GM12872 (cell line): Measurements from ENCODE around the gene LARGE1.

Source experiments
- TF ChIP-seq, protein P1 (sequence below): IDR thresholded peaks from 3 replicates; pipeline ENCODE4 v1.5.1; 2011; ENCODE audit warnings: low read depth, mild to moderate bottlenecking, low read length, moderate library complexity; ENCODE audit not compliant: insufficient read depth

Gene LARGE1

DNA sequence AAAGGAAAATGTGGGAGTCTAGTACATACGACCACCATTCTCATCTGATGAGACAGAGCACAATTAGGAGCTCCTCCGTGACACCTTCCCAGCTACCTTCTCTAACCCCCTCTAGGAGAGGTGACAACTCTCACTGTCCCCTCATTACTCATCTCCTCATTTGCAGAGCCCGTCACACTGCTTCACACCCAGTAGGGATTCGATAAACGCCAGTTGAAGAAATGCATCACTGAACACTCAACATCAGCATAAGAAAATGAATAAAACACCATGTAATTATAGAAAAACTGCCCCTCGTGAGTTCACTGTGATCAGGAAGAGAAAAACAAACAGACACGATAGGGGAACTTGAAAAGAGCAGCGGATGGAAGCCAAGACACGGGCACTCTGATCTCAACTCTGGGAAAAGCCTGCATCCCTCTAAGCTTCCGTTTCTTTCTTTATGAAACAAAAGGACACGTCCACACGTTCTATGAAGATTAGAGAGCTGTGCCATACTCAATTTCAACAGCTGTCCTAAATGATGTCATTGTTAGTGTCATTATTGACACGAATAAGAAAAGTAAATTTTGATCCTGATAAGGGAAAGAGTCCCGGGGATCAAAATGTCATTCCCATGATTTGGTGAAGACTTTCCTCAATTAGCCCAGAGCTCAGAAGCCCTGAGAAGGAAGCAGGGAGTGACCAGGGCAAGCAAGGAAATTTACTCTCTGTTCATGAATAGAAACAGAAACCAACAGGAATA, 356.9 kb downstream of the LARGE1 start:
- TF ChIP-seq, protein P1, sequence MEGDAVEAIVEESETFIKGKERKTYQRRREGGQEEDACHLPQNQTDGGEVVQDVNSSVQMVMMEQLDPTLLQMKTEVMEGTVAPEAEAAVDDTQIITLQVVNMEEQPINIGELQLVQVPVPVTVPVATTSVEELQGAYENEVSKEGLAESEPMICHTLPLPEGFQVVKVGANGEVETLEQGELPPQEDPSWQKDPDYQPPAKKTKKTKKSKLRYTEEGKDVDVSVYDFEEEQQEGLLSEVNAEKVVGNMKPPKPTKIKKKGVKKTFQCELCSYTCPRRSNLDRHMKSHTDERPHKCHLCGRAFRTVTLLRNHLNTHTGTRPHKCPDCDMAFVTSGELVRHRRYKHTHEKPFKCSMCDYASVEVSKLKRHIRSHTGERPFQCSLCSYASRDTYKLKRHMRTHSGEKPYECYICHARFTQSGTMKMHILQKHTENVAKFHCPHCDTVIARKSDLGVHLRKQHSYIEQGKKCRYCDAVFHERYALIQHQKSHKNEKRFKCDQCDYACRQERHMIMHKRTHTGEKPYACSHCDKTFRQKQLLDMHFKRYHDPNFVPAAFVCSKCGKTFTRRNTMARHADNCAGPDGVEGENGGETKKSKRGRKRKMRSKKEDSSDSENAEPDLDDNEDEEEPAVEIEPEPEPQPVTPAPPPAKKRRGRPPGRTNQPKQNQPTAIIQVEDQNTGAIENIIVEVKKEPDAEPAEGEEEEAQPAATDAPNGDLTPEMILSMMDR, result no peak

DNA sequence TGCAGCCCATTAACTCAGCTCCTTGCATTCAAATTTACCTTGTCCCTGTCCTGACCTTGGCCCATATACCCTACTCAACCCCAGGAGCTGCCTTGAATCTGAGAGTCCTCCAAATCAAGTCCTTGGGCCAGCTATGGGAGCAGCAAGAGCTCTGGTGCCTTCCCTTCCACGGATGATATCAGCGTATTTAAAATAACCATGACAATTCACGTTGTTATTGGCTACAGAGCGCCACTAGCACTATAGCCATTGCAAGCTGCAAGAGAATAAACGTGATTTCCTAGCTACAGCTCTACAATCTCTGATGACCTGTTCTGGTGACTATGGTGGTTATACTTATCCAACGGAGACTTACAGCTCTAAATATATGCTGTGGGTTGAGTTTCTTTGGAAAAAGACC, 357.8 kb downstream of the LARGE1 start:
- TF ChIP-seq, protein P1, result no peak

DNA sequence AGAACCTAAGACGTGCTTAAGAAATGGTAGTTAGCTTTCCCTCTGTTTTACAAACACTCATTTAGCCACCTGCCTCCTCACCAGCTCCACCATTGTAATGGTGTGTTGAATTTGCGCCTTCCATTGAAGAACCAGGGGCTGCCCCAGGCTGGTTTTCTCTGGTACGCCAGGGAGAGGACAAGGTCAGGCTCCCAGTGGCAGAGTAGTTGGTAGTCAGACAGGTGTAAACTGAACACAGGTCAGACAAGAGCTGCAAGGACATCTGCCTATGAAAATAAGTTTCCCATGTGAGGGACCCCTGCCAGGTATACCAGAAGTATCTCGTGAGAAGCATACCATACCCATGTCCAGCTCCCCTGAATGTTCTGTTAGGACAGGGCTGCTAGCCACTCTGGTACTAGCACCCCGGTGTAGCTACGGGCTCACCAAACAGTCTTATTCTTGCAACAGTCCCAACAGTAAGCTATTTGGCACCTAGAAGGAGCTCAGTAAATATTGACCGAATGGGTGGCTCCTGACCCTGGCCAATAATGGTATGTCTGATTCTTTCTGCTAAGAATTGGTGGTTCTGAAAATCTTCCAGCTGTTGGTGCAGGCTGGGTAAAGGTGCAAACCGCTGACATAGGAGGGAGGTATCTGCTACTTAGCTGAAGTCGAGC, 359.0 kb downstream of the LARGE1 start:
- TF ChIP-seq, protein P1, result no peak

DNA sequence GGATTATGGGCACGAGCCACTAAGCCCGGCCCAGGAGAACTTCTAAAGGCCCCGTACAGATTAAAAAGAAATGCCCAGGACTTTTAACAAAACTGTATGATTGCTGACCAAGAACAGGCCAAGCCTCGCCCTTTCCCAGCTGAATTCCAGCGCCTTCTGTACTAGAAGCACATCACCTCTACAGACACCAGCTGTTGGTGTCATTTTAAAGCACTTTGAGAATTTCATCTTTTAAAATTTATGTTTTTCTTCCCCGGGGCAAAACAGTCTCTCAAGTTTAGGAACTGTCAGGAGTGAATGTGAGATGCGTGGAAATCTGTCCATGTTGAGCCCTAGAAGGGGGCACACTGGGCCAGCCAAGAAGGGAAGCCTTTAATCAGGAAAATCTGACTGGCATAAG, 362.4 kb downstream of the LARGE1 start:
- TF ChIP-seq, protein P1, result no peak

DNA sequence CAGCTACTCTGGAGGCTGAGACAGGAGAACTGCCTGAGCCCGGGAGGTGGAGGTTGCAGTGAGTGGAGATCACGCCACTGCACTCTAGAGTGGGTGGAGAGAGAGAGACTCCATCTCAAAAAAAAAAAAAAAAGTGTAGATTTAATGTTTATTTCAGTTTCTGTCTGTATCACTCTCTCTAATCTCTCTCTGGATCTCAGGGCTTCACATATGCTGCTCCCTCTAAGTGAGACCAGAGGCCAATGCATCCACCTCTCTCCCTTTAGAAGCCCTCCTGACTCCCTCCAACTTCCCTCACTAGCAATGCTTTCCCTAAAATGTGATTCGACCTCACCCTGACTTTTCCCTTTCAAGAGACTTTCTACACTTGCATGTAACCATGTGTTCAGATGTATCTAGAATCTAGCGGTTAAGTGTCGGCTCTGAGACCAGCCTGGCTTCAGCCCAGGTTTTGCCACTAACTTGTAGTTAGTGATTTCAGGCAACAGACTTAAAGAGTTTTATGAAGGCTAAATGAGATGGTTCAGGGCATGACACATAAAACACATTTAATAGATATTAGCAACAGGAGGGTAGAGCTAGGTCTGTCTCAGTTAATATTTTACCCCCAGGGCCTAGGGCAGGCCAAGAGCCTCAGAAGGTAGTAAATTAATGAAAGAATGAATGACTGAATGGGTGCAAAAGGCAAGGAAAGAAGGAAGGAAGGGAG, 364.3 kb downstream of the LARGE1 start:
- TF ChIP-seq, protein P1, result no peak

DNA sequence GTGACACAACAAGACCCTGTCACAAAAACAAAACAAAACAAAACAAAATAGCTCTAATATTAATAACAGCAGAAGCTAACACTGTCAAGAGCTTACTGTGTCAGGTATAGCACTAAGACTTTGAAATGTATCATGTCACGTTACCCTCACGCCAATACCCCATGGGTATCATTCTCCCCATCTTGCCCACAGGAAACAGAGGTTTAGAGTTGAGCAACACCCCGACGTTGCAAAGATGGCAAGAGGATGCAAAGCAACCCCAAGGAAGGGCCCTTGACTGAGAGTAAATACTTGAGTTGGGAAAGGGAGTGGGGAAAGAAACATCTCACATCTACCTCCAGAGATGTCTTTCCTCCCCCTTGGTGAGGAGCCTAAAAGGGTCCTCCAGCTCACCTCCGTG, 366.8 kb downstream of the LARGE1 start:
- TF ChIP-seq, protein P1, result no peak

DNA sequence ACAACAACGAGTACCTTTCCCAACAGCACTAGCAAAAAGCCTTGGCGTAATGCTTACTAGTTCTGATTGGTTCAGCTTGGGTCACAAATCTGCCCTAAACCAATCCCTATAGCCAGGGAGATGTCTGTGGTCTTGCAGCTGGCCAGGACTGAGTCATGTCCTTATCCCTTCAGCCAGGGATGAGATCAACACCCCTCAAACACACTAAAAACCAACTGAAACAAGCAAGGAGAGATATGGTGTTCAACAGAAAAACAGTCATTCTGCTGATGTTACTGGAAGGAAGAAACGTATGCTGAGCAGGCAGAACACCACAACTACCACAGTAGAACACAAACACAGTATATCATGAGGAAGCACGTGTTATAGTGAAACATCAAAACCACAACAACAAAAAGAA, 375.6 kb downstream of the LARGE1 start:
- TF ChIP-seq, protein P1, result no peak
